MCF 10A (cell line): ENCODE data around the gene DLG2. TPM values are rescaled to one million over a fixed set of nuclear protein-coding genes. Genes with fewer than 3 reads are reported as not detected.

Experiments
- BruUV-seq: library from RNA; stranded (reverse); fragments of 400-500 nt; replicated peaks from 2 replicates; lab custom pipeline; 2021; lab: Mats Ljungman, UMichigan
- CTCF ChIA-PET: fragments of 300-600 bp; sonication (Branson Sonifier 250); formaldehyde crosslinking; extraction: SDS; loops from one replicate; lab custom pipeline; 2021; ENCODE audit warnings: antibody characterized with exemption, inconsistent platforms; lab: Yijun Ruan, JAX
- POLR2A ChIA-PET: fragments of 300-600, 350-650 bp; sonication (Branson Sonifier 250); formaldehyde crosslinking; extraction: SDS; loops from one replicate; lab custom pipeline; 2020; ENCODE audit warnings: antibody characterized with exemption, inconsistent platforms; lab: Yijun Ruan, JAX
- DNase-seq: peaks from one replicate; pipeline ENCODE4 v3.0.0-alpha.2; 2018; ENCODE audit not compliant: unreplicated experiment
- H3K27ac Mint-ChIP-seq: one replicate; pipeline ENCODE4 v1.8.0; 2022; ENCODE audit warnings: mild to moderate bottlenecking, low read depth, mixed read lengths; ENCODE audit not compliant: unreplicated experiment
- H3K27me3 Mint-ChIP-seq: one replicate; pipeline ENCODE4 v1.8.0; 2022; ENCODE audit warnings: mixed read lengths; ENCODE audit not compliant: insufficient read depth, unreplicated experiment
- H3K36me3 Mint-ChIP-seq: one replicate; pipeline ENCODE4 v1.8.0; 2022; ENCODE audit warnings: mild to moderate bottlenecking, moderate library complexity, mixed read lengths; ENCODE audit not compliant: insufficient read depth, unreplicated experiment
- H3K4me1 Mint-ChIP-seq: one replicate; pipeline ENCODE4 v1.8.0; 2022; ENCODE audit warnings: mixed read lengths; ENCODE audit not compliant: insufficient read depth, unreplicated experiment
- H3K4me3 Mint-ChIP-seq: one replicate; pipeline ENCODE4 v1.8.0; 2022; ENCODE audit warnings: mild to moderate bottlenecking, moderate library complexity, mixed read lengths; ENCODE audit not compliant: unreplicated experiment
- H3K9me3 Mint-ChIP-seq: one replicate; pipeline ENCODE4 v1.8.0; 2022; ENCODE audit warnings: mixed read lengths; ENCODE audit not compliant: unreplicated experiment
- CTCF ChIP-seq: fragments of 200-600 bp; IDR thresholded peaks from one replicate; pipeline ENCODE4 v1.8.0; 2022; ENCODE audit warnings: antibody characterized with exemption, mild to moderate bottlenecking; ENCODE audit not compliant: unreplicated experiment
- intact Hi-C: fragments of 100-400 bp; cut with micrococcal nuclease; formaldehyde crosslinking; loops from 2 replicates; pipeline ENCODE4 v1.14.1; 2022
- total RNA-seq: library from RNA; stranded (reverse); gene quantifications from 2 replicates; pipeline ENCODE4 v1.2.3, GENCODE V29; 2022

Gene DLG2
- total RNA-seq, 1 experiment from 2014 or later: 0.26 TPM

GRCh38 chr11:83970061-83970671 is 1657.0 kb downstream of the DLG2 start:
- ChIA-PET POLR2A (no interaction called here), CTCF (interaction anchor here (0.6 to 1.2 kb wide), 3 partner anchors 134 to 1657 kb away, joined by 3 to 5 read pairs (median 3); no protein-coding TSS in a partner anchor)
- Mint-ChIP-seq H3K9me3 (no peaks in the 10 kb centered on the region), H3K4me1 (no peaks in the 10 kb centered on the region), H3K4me3 (no peak overlapping the region), H3K27ac (no peak overlapping the region), H3K27me3 (no peaks in the 10 kb centered on the region), H3K36me3 (no peaks in the 10 kb centered on the region)
- BruUV-seq: no TSS peak
- no peak for TF ChIP-seq CTCF
- no peak for DNase-seq
- intact Hi-C loops: no loop called here

DNA sequence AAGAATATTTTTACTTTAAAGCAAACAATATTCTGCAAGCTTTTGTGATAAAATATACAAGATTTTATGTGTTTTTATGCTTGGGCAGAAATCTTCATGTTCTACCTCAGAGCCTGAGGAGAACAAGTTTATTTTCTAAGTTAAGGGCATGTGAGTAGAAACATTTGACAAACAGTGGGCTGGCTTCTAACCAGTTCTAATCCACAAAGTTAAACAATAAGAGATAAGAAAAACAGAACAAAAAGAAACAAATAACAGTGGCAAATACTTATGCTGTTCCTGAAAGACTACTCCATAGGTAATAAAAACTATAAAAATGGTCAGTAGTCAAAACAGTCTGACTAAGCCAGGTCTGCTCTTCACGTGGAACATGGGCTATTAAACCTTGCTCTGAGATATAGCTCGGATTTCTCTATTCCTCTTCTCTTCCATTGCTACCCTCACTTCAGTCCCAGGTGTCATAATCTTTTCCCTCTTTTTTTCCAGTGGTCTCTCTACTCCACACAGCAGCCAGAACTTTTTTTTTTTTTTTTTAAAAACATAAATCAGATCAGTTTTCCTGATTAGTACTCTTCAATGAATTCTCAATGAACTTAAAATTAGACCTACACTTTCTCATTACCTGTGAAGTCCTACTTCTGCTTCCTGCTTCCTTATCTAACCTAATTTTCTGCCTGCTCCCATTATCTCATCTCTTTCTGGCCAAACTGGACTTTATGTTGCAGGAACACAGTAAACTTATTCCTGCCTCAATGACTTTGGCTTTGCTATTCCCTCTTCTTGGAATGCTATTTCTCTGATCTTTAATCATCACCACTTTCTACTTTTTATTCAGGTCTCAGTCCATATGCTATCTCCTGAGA is 1669.9 kb downstream of the DLG2 start:
- Mint-ChIP-seq H3K4me3 (no peak overlapping the region), H3K36me3 (no peaks in the 10 kb centered on the region), H3K9me3 (no peaks in the 10 kb centered on the region), H3K27ac (no peak overlapping the region), H3K4me1 (no peaks in the 10 kb centered on the region), H3K27me3 (peaks cover 12% of the 10 kb centered on the region)
- DNase-seq: no peak
- no TSS peak for BruUV-seq
- TF ChIP-seq CTCF: no peak
- ChIA-PET CTCF (interaction anchor here (1.1 kb wide), 1 partner anchor 10 kb away, joined by 5 read pairs; no protein-coding TSS in a partner anchor), POLR2A (interaction anchor here (0.7 kb wide), 1 partner anchor 216 kb away, joined by 4 read pairs; no protein-coding TSS in a partner anchor)
- intact Hi-C loops: no loop called here

DNA sequence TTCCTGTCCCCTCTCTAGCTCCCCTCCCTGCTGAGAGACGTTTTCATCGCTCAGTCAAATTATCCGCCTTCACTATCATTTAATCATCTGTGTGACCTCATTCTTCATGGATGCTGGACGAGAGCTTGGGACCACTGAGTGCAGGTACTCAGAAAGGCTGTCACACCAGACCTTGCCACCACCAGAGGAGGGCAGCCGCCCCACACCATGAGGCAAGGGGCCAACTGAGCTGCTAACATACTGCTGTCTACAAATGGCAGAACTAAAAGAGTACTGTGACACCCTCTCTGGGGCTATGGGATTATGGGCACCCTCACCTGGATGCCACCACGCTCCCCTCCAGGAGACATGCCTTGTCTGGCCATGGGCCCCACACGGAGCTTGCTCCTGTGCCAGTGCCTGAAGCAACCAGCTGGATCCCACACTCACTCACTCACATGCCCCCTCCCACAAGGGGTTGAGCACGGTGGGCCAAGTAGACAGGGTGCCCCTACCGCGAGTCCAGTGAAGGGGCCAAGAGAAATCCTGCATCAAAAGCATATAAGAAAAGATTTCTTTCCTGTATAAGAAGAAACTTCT is 1670.9 kb downstream of the DLG2 start:
- no peak for DNase-seq
- intact Hi-C loops: no loop called here
- ChIA-PET CTCF (interaction anchor here (0.5 to 1.1 kb wide), 2 partner anchors 9 to 91 kb away, joined by 5 read pairs; no protein-coding TSS in a partner anchor), POLR2A (no interaction called here)
- H3K9me3 Mint-ChIP-seq: no peaks in the 10 kb centered on the region
- no TSS peak for BruUV-seq
- peaks cover 12% of the 10 kb centered on the region for H3K27me3 Mint-ChIP-seq
- no peak overlapping the region for H3K27ac Mint-ChIP-seq
- no peaks in the 10 kb centered on the region for H3K4me1 Mint-ChIP-seq
- H3K36me3 Mint-ChIP-seq: no peaks in the 10 kb centered on the region
- TF ChIP-seq CTCF: no peak
- no peak overlapping the region for H3K4me3 Mint-ChIP-seq

- intact Hi-C loops: no loop called here
- CTCF ChIA-PET: interaction anchor here (0.7 kb wide), 1 partner anchor 1538 kb away, joined by 3 read pairs; no protein-coding TSS in a partner anchor
- Mint-ChIP-seq H3K4me1 (no peaks in the 10 kb centered on the region), H3K9me3 (no peaks in the 10 kb centered on the region), H3K27me3 (peaks cover 12% of the 10 kb centered on the region), H3K27ac (no peak overlapping the region), H3K4me3 (no peak overlapping the region), H3K36me3 (no peaks in the 10 kb centered on the region)
- POLR2A ChIA-PET: no interaction called here
- no peak for TF ChIP-seq CTCF
- BruUV-seq: no TSS peak
- no peak for DNase-seq
Measured at GRCh38 chr11:83954780-83955179, 1672.4 kb downstream of the DLG2 start.
